T1000 (cell line): ENCODE data around the gene KLRC4.
"Not testable (repeated sequence)": the region's sequence is repeated elsewhere in the genome, so short reads cannot be mapped to it uniquely, and the experiment has no call there.

Source experiments
- DNase-seq: peaks from one replicate; lab custom pipeline; 2025; ENCODE audit warnings: mixed read lengths; lab: John Stamatoyannopoulos, UW

Gene KLRC4

DNA sequence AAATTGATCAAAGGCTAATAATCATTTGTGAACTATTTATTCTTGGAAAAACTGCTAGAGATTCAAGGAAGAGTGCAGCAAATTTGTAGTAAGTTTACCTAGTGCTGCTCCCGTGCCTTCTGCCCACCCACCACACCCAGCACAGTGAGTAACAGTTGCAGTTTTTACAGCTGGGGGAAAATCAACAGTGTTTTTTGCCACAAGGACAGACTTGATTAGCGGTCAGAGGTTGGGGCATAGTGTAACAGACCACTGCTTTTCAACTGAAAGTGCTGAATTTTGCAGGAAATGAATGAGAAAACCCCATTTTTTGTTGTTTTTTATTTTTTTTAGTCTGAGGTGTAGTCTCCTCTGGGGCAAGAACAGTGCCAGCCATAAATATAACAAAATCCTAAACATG is 12.3 kb downstream of the KLRC4 start:
- no peak for DNase-seq

DNA sequence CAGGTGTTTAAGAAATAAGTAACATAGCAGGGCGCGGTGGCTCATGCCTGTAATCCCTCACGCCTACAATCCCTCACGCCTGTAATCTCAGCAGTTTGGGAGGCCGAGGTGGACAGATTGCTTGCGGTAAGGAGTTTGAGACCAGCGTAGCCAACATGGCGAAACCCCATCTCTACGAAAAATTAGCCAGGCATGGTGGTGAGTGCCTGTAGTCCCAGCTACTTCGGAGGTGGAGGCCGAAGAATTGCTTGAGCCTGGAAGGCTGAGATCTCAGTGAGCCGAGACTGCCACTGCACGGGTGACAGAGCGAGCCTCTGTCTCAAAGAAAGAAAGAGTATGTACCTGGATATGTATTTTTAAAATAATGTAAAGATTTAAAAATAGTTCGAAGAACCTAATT is 13.4 kb downstream of the KLRC4 start:
- DNase-seq = not testable (repeated sequence)

DNA sequence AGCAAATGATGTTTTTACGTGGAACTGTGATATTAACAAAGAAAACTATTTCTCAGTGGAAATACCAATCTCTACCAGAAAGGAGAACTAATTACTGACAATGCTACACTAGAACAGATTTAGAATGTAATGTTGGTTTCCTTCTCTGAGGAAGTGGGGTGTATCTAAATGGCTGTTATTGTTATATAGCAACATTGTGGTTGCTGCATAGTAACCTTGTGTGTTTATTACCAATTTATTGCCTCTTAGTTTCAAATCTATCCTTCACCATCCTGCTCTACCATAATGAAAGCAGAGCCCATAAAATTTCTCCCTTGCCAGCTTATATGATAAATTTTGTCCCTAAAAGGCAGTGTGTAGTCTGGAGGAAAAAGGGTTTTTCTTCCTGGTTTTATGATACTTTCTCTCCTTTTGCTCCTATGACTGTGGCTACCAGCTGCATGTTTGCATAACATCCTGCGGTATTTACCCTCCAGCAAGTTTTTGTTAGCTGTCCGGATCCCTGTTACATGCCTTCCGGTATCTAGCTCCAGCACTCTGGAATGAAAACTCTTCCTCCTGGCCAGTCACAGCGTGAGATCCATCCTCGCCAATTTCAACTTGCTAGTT is 14.1 kb downstream of the KLRC4 start:
- DNase-seq = peak; percentile 47

DNA sequence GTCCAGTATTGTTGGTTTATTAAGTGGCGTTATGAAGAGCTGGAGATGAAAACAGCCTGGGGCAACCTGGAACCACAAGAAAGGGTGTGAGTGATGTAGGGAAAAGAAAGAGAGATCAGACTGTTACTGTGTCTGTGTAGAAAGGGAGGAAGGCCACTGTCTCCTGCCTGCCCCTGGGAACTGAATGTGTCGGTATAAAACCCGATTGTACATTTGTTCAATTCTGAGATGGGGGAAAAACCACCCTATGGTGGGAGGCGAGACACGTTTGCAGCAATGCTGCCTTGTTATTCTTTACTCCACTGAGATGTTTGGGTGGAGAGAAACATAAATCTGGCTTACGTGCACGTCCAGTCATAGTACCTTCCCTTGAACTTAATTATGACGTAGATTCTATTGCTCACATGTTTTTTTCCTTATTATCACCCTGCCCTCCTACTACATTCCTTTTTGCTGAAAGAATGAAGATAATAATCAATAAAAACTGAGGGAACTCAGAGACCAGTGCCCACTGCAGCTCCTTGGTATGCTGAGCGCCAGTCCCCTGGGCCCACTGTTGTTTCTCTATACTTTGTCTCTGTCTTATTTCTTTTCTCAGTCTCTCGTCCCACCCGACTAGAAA is 14.9 kb downstream of the KLRC4 start:
- DNase-seq = not testable (repeated sequence)

DNA sequence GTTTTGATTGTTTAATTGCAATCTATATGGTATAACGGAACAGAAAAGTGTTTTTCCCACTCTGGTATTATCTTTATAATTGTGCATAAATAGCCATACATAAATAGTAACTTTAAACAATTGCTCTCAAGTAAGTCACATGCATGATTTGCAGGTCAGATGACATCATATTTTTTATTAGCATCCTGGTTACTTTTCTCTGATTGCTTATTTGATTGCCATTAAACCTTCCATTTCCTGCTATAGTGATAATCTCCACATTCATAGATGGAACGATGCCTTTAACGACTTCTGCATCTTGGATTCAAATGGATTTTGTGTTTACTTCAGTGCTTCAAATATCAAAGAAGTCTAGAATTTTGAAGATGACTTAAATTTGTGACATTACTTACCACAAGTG is 16.3 kb downstream of the KLRC4 start:
- no peak for DNase-seq

DNA sequence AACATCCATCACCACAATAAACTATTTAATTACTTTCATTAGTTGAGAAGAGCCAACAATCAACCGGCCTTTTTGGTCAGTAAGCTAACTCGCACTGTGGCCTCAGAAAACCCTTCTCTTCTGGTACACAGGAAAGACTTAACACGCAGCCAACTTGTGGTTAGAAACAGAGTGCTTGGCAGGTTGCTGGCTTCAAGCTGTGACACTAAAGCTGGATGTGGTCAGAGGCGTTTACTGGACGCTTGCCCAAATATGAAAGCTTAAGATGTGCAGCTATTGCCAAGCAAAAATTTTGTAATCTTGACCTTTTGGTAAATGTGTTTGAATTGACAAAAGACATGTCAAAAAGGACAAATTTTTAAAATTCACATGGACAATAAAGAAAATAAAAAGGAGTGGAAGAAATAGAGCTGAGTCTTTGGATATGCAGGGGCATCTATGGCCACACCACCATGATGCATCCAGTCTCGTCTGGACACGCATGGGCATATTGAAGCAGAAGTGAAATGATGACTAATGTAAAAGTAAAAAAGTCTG is 17.1 kb downstream of the KLRC4 start:
- DNase-seq = no peak

DNA sequence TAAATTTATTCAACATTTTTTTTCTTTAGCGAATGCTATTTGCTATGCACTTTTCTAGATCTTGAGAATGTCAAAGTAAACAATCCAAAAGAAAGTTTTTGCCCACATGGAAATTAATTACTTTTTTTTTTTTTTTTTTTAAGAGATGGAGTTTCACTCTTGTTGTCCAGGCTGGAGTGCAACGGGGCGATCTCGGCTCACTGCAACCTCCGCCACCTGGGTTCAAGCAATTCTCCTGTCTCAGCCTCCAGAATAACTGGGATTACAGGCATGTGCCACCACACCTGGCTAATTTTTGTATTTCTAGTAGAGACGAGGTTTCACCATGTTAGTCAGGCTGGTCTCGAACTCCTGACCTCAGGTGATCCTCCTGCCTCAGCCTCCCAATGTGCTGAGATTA is 18.6 kb downstream of the KLRC4 start:
- not testable (repeated sequence) for DNase-seq

DNA sequence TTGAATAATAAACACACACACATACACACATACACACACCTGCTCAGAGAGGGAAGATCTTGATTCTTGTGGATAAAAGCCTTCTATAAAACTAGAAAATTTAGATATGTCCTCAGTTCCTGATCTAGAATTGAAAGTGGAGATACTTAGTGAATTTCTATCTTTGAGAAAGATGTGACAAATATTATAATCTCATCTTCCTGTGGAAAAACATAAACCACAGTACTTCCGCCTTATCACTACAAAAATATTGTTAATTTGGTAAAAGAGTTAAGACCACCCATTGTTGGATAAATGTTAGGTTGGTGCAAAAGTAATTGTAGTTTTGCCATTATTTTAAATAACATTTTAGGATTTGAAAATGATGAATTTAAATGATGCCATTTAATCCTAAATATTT is 19.7 kb downstream of the KLRC4 start, which contains the start of gene KLRK1:
Gene KLRK1 (minus strand): TSS at position 138 of the 400 bp plus-strand sequence. CDS start 1,231 bp downstream, outside the sequence.
- no peak for DNase-seq

DNA sequence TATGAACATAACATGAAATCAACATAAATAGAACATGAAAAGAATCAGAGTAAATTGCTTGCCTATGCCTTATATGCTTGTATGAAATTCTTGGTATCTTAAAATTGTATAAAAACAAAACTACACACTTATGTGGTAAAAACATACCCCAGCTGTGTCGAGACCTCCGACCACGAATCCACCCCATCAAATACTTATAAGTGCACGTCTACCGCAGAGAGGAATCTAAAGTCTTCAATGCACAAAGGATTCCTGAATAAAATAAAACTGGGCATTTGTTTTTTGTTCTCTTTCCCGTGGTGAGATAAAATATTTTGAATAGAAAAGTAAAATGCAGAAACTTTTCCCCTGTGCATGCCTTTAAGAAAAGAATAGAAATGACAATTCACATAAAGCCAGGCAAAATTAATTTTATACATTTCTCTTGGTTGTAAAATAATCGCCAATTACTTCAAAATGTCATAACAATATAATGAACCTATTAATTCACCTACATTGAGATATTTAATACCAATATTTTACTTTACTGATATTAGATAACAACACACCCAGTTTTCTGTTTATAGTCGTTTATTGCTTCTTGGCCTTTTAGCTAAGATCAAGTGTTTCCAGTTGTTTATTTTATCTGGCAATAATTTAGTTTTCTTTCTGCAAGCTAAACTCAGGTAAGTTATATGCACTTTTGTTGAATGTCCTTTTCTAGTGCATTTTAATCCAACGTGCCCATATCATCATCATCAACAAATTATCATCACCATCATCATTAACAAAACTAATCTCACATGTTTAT is 20.7 kb downstream of the KLRC4 start:
- DNase-seq = no peak

DNA sequence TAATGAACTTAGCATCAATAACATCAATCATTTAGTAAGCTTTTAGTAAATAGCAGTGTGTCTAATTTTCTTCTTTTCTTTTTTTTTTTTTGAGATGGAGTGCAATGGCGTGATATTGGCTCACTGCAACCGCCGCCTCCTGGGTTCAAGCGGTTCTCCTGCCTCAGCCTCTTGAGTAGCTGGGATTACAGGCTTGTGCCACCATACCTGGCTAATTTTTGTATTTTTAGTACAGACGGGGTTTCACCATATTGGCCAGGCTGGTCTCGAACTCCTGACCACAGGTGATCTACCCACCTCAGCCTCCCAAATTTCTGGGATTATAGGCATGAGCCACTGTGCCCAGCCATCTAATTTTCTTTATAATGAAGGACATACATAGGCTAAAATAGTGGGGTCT is 22.1 kb downstream of the KLRC4 start:
- DNase-seq = not testable (repeated sequence)

DNA sequence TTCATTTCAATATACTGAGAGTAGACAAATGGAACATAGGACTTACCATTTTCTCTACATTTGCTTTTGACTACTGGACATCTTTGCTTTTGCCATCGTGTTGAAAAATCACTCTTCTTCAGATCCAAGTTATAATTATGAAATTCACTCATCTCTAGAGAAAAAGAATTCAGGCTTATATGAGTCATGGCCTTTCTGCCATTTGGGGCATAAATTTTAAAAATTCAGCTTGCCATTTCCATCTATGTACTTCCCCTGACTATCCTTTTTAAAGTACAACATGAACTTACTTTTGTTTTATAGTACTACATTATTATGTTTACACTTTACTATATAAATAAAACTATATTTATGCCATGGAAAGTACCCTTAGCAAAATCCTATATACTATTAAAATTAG is 22.7 kb downstream of the KLRC4 start:
- no peak for DNase-seq

DNA sequence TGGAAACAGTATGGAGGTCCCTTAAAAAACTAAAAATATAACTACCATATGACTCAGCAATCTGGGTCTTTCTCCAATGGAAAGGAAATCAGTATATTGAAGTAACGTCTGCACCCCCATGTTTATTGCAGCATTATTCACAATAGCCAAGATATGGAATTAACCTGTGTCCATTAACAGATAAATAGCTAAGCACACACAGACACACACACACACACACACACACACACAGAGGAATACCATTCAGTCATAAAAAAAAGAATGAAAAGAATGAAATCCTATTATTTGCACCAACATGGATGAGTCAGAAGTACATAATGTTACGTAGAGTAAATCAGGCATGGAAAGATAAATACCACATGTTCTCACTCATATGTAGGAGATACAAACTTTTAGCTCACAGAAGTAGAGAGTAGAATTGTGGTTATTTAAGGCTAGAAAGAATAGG is 24.4 kb downstream of the KLRC4 start:
- DNase-seq = no peak

DNA sequence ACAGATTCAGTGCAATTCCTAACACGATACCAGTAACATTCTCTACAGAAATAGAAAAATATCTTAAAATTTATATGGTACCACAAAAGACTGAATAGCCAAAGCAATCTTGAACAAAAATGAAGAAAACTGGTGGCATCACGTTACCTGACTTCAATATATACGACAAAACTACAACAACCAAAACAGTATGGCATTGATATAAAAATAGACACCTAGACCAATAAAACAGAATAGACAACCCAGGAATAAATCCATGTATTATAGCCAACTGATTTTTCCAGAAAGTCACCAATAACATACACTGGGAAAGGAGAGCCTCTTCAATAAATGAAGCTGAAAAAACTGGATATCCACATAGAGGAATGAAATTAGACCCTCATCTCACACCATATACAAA is 25.4 kb downstream of the KLRC4 start:
- no peak for DNase-seq

DNA sequence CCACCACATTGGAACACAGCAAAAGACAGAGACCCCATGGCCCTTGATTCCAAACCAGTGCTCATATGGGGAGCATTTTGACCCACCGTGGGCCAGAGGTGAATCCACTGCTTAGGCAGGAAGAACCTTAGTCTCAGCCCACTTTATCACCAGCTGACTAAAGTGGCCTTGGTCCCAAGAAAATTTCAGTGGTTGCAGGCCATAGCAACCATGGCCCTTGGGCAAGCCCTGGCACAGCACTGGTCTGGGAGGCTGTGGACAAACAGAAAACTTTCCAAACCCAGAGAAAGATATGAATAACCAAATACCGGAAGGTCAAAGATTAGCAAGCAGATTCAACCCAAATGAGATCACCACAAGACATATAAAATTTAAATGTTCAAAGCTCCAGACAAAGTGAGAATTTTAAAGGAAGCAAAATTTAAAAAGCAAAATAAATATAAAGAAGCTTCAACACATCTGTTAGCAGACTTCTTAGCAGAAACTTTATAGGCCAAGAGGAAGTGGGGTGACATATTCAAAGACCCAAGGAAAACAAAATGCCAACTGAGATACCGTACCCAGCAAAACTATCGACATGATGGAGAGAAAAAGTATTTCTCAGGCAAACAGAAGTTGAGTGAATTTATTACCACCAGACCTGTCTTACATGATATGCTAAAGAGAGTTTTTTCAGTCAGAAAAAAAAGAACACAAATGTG is 27.5 kb downstream of the KLRC4 start:
- DNase-seq = no peak

DNA sequence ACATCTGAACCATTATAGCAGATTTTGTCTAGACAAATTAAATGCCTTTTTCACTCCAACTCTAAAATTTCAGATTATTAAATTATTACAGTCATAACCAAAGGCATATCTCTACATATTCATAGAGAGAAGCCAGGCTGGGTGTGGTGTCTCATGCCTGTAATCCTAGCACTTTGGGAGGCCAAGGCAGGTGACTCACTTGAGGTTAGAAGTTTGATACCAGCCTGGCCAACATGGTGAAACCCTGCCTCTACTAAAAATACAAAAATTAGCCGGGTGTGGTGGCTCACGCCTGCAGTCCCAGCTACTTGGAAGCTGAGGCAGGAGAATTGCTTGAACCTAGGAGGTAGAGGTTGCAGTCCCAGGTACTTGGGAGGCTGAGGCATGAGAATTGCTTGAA is 30.8 kb downstream of the KLRC4 start:
- DNase-seq = not testable (repeated sequence)

DNA sequence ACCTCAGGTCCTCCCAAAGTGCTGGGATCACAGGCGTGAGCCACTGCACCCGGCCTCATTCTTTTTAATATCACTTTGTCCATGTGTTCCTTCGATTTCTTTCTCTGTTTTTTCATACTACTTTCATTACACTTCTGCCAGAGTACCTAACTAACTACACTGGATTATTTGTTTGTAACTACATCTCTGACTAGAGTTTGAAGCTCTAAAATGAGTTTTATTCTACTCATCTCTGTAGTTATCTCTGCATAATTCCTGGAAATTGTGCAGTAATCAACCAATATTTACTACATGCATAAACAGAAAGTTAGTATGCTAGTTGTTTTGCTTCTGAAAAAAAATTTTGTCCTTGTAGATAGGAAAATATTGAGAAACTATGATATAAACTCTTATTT is 34.9 kb downstream of the KLRC4 start:
- no peak for DNase-seq

DNA sequence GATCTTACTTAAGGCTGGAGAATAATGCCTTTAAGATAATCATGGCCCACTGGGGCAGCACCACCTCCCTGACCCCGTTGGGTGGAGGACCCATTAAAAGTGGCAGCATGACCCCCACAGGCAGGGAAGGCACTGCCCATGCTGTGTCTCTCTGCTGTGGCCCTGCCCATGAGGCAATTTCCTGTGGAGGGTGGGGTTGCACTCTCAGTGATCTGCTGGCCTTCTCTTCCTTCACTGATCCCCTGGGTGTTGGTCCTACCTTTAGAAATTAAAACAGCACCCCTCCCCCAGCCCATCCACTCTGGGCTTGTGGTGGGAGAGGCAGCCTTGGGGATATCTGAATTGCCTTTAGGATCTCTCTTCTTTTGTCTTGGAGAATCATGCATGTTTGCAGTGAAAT is 37.0 kb downstream of the KLRC4 start:
- DNase-seq = no peak

DNA sequence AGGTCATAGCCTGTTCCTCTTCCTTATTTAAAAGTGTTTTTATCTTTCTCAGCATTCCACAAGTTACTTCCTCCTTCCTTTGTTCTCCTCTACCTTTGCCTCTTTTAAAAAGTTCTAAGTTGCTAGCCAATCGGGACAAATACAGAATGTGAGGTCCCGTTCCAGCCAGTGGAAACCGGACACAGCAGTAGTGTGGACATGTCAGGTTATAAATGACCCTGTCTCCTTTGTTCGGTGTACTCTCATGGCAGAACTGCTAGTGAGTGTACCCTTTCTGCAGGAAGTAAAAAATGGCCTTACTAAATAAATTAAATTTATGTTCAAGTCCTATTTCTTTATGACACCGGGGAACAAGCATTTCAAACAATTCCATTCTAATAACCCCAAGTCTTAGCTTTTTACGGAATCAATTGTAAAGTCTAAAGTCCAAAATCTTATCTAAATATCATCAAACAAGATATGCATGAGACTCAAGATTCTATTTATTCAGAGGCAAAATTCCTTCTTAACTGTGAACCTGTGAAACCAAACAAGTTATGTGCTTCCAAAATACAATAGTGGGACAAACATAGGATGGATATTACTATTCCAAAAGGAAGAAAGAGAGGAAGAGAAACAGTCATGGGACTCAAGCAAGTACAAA is 37.5 kb downstream of the KLRC4 start:
- not testable (repeated sequence) for DNase-seq

DNA sequence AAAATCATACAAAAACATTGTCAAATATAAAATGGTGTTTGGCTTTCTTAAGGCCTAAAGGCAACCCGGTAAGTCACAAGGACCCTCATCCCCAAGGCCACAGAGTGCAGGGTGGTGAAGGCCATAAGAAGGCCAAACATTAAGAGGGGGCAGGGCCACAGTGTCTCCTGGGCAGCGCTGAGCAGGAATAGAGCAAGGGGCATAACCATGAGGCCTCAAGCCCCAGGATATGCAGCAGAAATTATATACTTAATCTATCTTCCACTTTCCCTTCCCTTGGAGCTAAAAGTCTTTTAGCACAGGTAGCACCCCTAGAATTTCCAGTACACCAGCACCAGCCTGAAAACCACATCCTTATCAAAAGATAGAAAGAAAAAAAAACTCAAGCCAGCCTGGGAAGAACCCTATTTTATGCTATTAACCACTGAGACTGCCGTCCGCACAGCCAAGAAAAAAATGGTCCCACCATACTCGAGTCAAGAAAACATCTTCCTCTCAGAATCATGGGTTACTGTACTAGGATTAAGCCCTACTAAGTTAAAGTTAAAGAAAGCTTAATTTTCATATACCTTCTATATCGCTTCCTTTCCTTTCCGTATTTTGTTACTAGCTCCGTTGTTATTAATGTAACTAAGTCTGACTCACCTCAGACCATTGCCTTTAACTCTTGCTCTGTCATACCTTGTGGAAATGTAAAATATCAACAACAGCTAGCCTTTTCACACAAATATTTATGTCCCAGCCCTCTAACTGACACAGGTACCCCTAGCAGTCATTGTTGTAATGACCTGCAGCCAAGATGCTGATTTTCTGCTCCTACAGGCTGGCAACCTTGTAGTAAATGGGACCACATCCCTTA is 39.8 kb downstream of the KLRC4 start:
- DNase-seq = no peak
